H1 (cell line): ENCODE data around the gene CORT. TPM values are rescaled to one million over a fixed set of nuclear protein-coding genes. Genes with fewer than 3 reads are reported as not detected.

Source experiments
- CTCF ChIA-PET: fragments of 300-600 bp; sonication (Branson Sonifier 250); formaldehyde crosslinking; loops from one replicate; lab custom pipeline; 2021; ENCODE audit not compliant: partially characterized antibody; lab: Charles Lee
- POLR2A ChIA-PET: fragments of 300-600 bp; sonication (Branson Sonifier 250); formaldehyde crosslinking; loops from one replicate; lab custom pipeline; 2021; ENCODE audit warnings: inconsistent platforms; ENCODE audit not compliant: partially characterized antibody; lab: Charles Lee
- DNase-seq, 2 experiments: peaks; one replicate each; pipeline versions ENCODE4 v3.0.0 to v3.0.0-alpha.2; 2010 to 2022; ENCODE audit warnings: low spot score in 2 of 2, low read depth in 1 of 2, mixed read lengths in 1 of 2
- FAIRE-seq: peaks from 2 replicates; lab custom pipeline; 2011; peaks lifted over from hg19 to GRCh38; lab: Jason Lieb, UNC
- H2AFZ ChIP-seq: 2 replicates; pipeline ENCODE4 v1.8.1; 2012; ENCODE audit warnings: low read length, inconsistent platforms
- H2AK5ac ChIP-seq: 2 replicates; pipeline ENCODE4 v1.6.1; 2013; ENCODE audit warnings: low read depth, low read length
- H2BK120ac ChIP-seq: replicated peaks from 2 replicates; pipeline ENCODE3; 2013; ENCODE audit warnings: low read depth, low read length, inconsistent platforms
- H2BK12ac ChIP-seq: 2 replicates; pipeline ENCODE4 v1.6.1; 2013; ENCODE audit warnings: low read depth, low read length
- H2BK15ac ChIP-seq: 2 replicates; pipeline ENCODE4 v1.6.1; 2013; ENCODE audit warnings: low read length
- H2BK20ac ChIP-seq: 2 replicates; pipeline ENCODE4 v1.6.1; 2013; ENCODE audit warnings: low read length
- H2BK5ac ChIP-seq: 2 replicates; pipeline ENCODE4 v1.6.1; 2013; ENCODE audit warnings: low read depth, low read length
- H3K14ac ChIP-seq: 2 replicates; pipeline ENCODE4 v1.6.1; 2013; ENCODE audit warnings: inconsistent platforms; ENCODE audit not compliant: insufficient read length
- H3K18ac ChIP-seq: 2 replicates; pipeline ENCODE4 v1.6.1; 2013; ENCODE audit warnings: low read length; ENCODE audit errors: extremely low read depth
- H3K23ac ChIP-seq: 2 replicates; pipeline ENCODE4 v1.6.1; 2013; ENCODE audit warnings: inconsistent platforms; ENCODE audit not compliant: insufficient read length
- H3K23me2 ChIP-seq: 2 replicates; pipeline ENCODE4 v1.6.1; 2013; ENCODE audit warnings: low read depth, low read length
- H3K27ac ChIP-seq: 2 replicates; pipeline ENCODE4 v1.6.1; 2011; ENCODE audit warnings: low read depth, low read length, inconsistent platforms
- H3K27me3 ChIP-seq, 4 experiments: replicated peaks in 1 of 4; 1 replicate in 1 of 4; 2 replicates in 3 of 4; pipeline versions ENCODE4 v1.6.1 to v1.8.1; 2011 to 2013; ENCODE audit warnings: low read length in 3 of 4, mild to moderate bottlenecking in 3 of 4, inconsistent platforms in 2 of 4, mixed read lengths in 2 of 4, moderate library complexity in 1 of 4; ENCODE audit not compliant: control insufficient read depth in 3 of 4, insufficient read depth in 3 of 4; ENCODE audit errors: extremely low read depth in 1 of 4
- H3K36me3 ChIP-seq, 4 experiments: 2 replicates each; pipeline versions ENCODE4 v1.6.1 to v1.8.1; 2011 to 2013; ENCODE audit warnings: mild to moderate bottlenecking in 4 of 4, low read length in 3 of 4, moderate library complexity in 2 of 4, control low read depth in 1 of 4, inconsistent platforms in 1 of 4; ENCODE audit not compliant: insufficient read depth in 4 of 4, control insufficient read depth in 2 of 4
- H3K4ac ChIP-seq: replicated peaks from 2 replicates; pipeline ENCODE3; 2013; ENCODE audit warnings: low read length, low read depth, mixed read lengths, inconsistent platforms; ENCODE audit not compliant: insufficient read length
- H3K4me1 ChIP-seq, 4 experiments: replicated peaks in 1 of 4; 1 replicate in 1 of 4; 2 replicates in 3 of 4; pipeline versions ENCODE4 v1.6.1 to v1.8.1; 2011 to 2013; ENCODE audit warnings: low read length in 3 of 4, inconsistent platforms in 2 of 4, mixed read lengths in 1 of 4; ENCODE audit not compliant: insufficient read depth in 4 of 4, control insufficient read depth in 3 of 4
- H3K4me2 ChIP-seq, 2 experiments: 2 replicates each; pipeline versions ENCODE4 v1.6.1 to v1.8.1; 2011 to 2013; ENCODE audit warnings: low read depth in 2 of 2, low read length in 2 of 2, control low read depth in 1 of 2, inconsistent platforms in 1 of 2, mild to moderate bottlenecking in 1 of 2; ENCODE audit not compliant: insufficient read depth in 1 of 2
- H3K4me3 ChIP-seq, 4 experiments: fragments of 200-600, 300-600 bp in 1 of 4; sonication (generic), shearing (Covaris generic), sonication (Bioruptor Twin) in 1 of 4; 2 replicates each; pipeline versions ENCODE4 v1.5.1 to v1.8.1; 2011 to 2016; ENCODE audit warnings: low read length in 4 of 4, low read depth in 3 of 4, control low read depth in 2 of 4, inconsistent platforms in 2 of 4, mild to moderate bottlenecking in 2 of 4, mixed read lengths in 1 of 4, moderate library complexity in 1 of 4; ENCODE audit not compliant: insufficient read depth in 2 of 4; ENCODE audit errors: extremely low read depth in 1 of 4
- H3K56ac ChIP-seq: replicated peaks from 2 replicates; pipeline ENCODE3; 2013; ENCODE audit warnings: low read depth, mild to moderate bottlenecking, mixed read lengths, low read length, inconsistent platforms; ENCODE audit not compliant: insufficient read length
- H3K79me1 ChIP-seq: 2 replicates; pipeline ENCODE4 v1.6.1; 2013; ENCODE audit warnings: low read depth, low read length, control low read depth
- H3K79me2 ChIP-seq, 2 experiments: 2 replicates each; pipeline versions ENCODE4 v1.6.1 to v1.8.1; 2012 to 2013; ENCODE audit warnings: low read length in 2 of 2, mild to moderate bottlenecking in 2 of 2, inconsistent platforms in 1 of 2; ENCODE audit not compliant: insufficient read depth in 2 of 2, control insufficient read depth in 1 of 2
- H3K9ac ChIP-seq, 4 experiments: replicated peaks in 1 of 4; 1 replicate in 1 of 4; 2 replicates in 3 of 4; pipeline versions ENCODE4 v1.6.1 to v1.8.1; 2011 to 2013; ENCODE audit warnings: low read depth in 3 of 4, low read length in 3 of 4, control low read depth in 2 of 4, mild to moderate bottlenecking in 2 of 4, moderate library complexity in 2 of 4, inconsistent platforms in 1 of 4; ENCODE audit errors: extremely low read depth in 1 of 4
- H3K9me3 ChIP-seq, 2 experiments: 2 replicates each; pipeline versions ENCODE4 v1.6.1 to v1.8.1; 2012 to 2013; ENCODE audit warnings: mild to moderate bottlenecking in 2 of 2, moderate library complexity in 2 of 2, control low read depth in 1 of 2, inconsistent platforms in 1 of 2, low read depth in 1 of 2, low read length in 1 of 2, mixed read lengths in 1 of 2; ENCODE audit not compliant: insufficient read depth in 2 of 2
- H4K20me1 ChIP-seq, 2 experiments: replicated peaks in 1 of 2; 2 replicates each; pipeline versions ENCODE3 to v1.8.1; 2011 to 2013; ENCODE audit warnings: inconsistent platforms in 2 of 2, low read length in 2 of 2, mild to moderate bottlenecking in 1 of 2; ENCODE audit not compliant: insufficient read depth in 2 of 2, control insufficient read depth in 1 of 2
- H4K5ac ChIP-seq: 2 replicates; pipeline ENCODE4 v1.6.1; 2013; ENCODE audit warnings: low read length, low read depth, mixed read lengths, inconsistent platforms; ENCODE audit not compliant: insufficient read length
- H4K8ac ChIP-seq: 2 replicates; pipeline ENCODE4 v1.8.0; 2013; ENCODE audit warnings: mild to moderate bottlenecking, moderate library complexity, low read length, inconsistent platforms; ENCODE audit not compliant: insufficient read depth; ENCODE audit errors: extremely low read depth
- H4K91ac ChIP-seq: replicated peaks from 2 replicates; pipeline ENCODE3; 2013; ENCODE audit warnings: low read length, mixed read lengths, inconsistent platforms; ENCODE audit not compliant: insufficient read length
- KDM5A ChIP-seq: fragments of 200-600 bp; IDR thresholded peaks from 2 replicates; pipeline ENCODE4 v1.7.1; 2012; ENCODE audit warnings: mild to moderate bottlenecking, low read length, inconsistent platforms, mixed read lengths
- POLR2A ChIP-seq, 2 experiments: IDR thresholded peaks; 1 replicate in 1 of 2; 2 replicates in 1 of 2; pipeline ENCODE4 v1.6.1; 2011; ENCODE audit warnings: low read depth in 2 of 2, low read length in 2 of 2, mild to moderate bottlenecking in 2 of 2; ENCODE audit errors: control extremely low read depth in 1 of 2
- POLR2AphosphoS5 ChIP-seq: IDR thresholded peaks from 2 replicates; pipeline ENCODE4 v1.6.1; 2011; ENCODE audit warnings: low read depth, low read length
- RAD21 ChIP-seq, 2 experiments: IDR thresholded peaks in 1 of 2; conservative IDR thresholded peaks in 1 of 2; 2 replicates each; pipeline ENCODE4 v1.6.1; 2011; ENCODE audit warnings: low read depth in 2 of 2, low read length in 2 of 2, improper control_type of control experiment in 1 of 2, inconsistent platforms in 1 of 2, mild to moderate bottlenecking in 1 of 2, moderate library complexity in 1 of 2
- RFX5 ChIP-seq: IDR thresholded peaks from 2 replicates; pipeline ENCODE4 v1.6.1; 2011; ENCODE audit warnings: low read depth, low read length, improper control_type of control experiment, borderline replicate concordance
- SIRT6 ChIP-seq: IDR thresholded peaks from one replicate; pipeline ENCODE4 v1.7.1; 2012; ENCODE audit warnings: low read length, inconsistent platforms
- USF2 ChIP-seq: IDR thresholded peaks from 2 replicates; pipeline ENCODE4 v1.6.1; 2011; ENCODE audit warnings: low read length, improper control_type of control experiment
- WGBS, 2 experiments: shearing (Covaris generic) in 1 of 2; methylation state at CpG; one replicate each; pipeline versions ENCODE4 v1.1.6 to v1.1.7; 2013 to 2015; ENCODE audit warnings: low lambda C conversion rate in 2 of 2, mixed read lengths in 2 of 2, inconsistent platforms in 1 of 2, low coverage in 1 of 2, missing lambda C conversion rate in 1 of 2; ENCODE audit not compliant: insufficient replicate concordance in 2 of 2, insufficient coverage in 1 of 2, insufficient read length in 1 of 2; ENCODE audit errors: extremely low coverage in 1 of 2, missing lambda C conversion rate in 1 of 2; 5-methylcytosine and 5-hydroxymethylcytosine counted together
- polyA plus RNA-seq, 7 experiments: library from polyadenylated mRNA; depleted of rRNA in 3 of 7; stranded (reverse) in 5 of 7; unstranded in 2 of 7; fragments of >200 nt in 5 of 7; fragments of 200-250 nt in 2 of 7; gene quantifications; 1 replicate in 5 of 7; 2 replicates in 1 of 7; 4 replicates in 1 of 7; pipeline versions ENCODE4 v1.2.1 to v1.2.3, GENCODE V29; 2011 to 2013; ENCODE audit warnings: missing spikeins in 2 of 7, mixed read lengths in 2 of 7
- total RNA-seq: library from RNA; stranded (reverse); fragmentation: NEBNext Ultra II Directional; extraction: Animal tissue kit (Norgen Biotek cat#: 25700); gene quantifications from 2 replicates; pipeline ENCODE4 v1.2.1, GENCODE V29; 2021

Gene CORT
- total and polyA plus RNA-seq, 2 of the 8 experiments (the other 6 are each of a cell fraction or from before 2014, with no cell fraction given) = 0.15 to 0.30 TPM

- H3K4ac ChIP-seq = peak overlapping the region; percentile 53
- H3K4me2 ChIP-seq = no peak overlapping the region
- H3K27ac ChIP-seq = no peak overlapping the region
- H2AFZ ChIP-seq = no peak overlapping the region
- no peak overlapping the region for H2BK120ac ChIP-seq
- FAIRE-seq (no peak), DNase-seq (no peak)
- WGBS, 2 experiments = 90% methylated on average over 3 of the region's 3 CpGs; no CpG with 5 or more reads in 1 of the 2 experiments
- H3K4me3 ChIP-seq = no peak overlapping the region
- no peak overlapping the region for H4K8ac ChIP-seq
- H3K27me3 ChIP-seq = no peaks in the 10 kb centered on the region
- H3K14ac ChIP-seq = no peak overlapping the region
- ChIA-PET POLR2A (interaction anchor here (0.6 to 7.9 kb wide), 7 partner anchors 10 to 650 kb away, joined by 3 to 67 read pairs (median 4); partner anchors contain the start of genes CORT and DFFA), CTCF (interaction anchor here (0.9 to 1.3 kb wide), 2 partner anchors 29 to 121 kb away, joined by 4 to 5 read pairs; partner anchors contain the start of gene CENPS)
- no peaks in the 10 kb centered on the region for H3K79me2 ChIP-seq
- no peak overlapping the region for H3K9ac ChIP-seq
- H3K23me2 ChIP-seq = no peaks in the 10 kb centered on the region
- no peaks in the 10 kb centered on the region for H3K9me3 ChIP-seq
- no peak overlapping the region for H2AK5ac ChIP-seq
- H4K91ac ChIP-seq = no peak overlapping the region
- no peak overlapping the region for H4K5ac ChIP-seq
- H3K36me3 ChIP-seq = peaks cover 19 to 55% (median 27%) of the 10 kb centered on the region in 4 experiments; a peak in 7 of 8 replicates
- H4K20me1 ChIP-seq = peaks cover 0 to 6% of the 10 kb centered on the region in 2 experiments
- no peak overlapping the region for H2BK12ac ChIP-seq
- H2BK5ac ChIP-seq = no peak overlapping the region
- H3K79me1 ChIP-seq = no peaks in the 10 kb centered on the region
- no peak overlapping the region for H3K18ac ChIP-seq
- no peak for TF ChIP-seq USF2
- no peak for TF ChIP-seq POLR2AphosphoS5
- no peak for TF ChIP-seq KDM5A
- no peak for TF ChIP-seq POLR2A (IDR thresholded peaks at IDR 0.05; ENCODE audit: control extremely low read depth in 1 of 2, low read depth in 2 of 2, low read length in 2 of 2)
- TF ChIP-seq RAD21 (IDR thresholded peaks at IDR 0.05 in 1 of 2, conservative IDR thresholded peaks at IDR 0.05 in 1 of 2; ENCODE audit: low read depth in 2 of 2, low read length in 2 of 2) = no peak
- no peak for TF ChIP-seq SIRT6
- TF ChIP-seq RFX5 = no peak
- H3K23ac ChIP-seq = no peak overlapping the region
- H2BK20ac ChIP-seq = no peak overlapping the region
- no peak overlapping the region for H3K56ac ChIP-seq
- no peaks in the 10 kb centered on the region for H3K4me1 ChIP-seq
- H2BK15ac ChIP-seq = no peak overlapping the region
Observed at GRCh38 chr1:10459184-10459583, 9.4 kb downstream of the CORT start.
